B cell (primary cell): Measurements from ENCODE around the gene CDH13. TPM values are rescaled to one million over a fixed set of nuclear protein-coding genes. Genes with fewer than 3 reads are reported as not detected.

Experiments
- ATAC-seq: fragments of 200-7000 bp; cut with Tn5 transposase; one replicate; pipeline ENCODE4 v1.10.0; 2021; ENCODE audit warnings: low read depth, mild to moderate bottlenecking, moderate number of reproducible peaks, moderate library complexity
- CTCF ChIA-PET: fragments of 350-600 bp; sonication (Branson Sonifier 250); formaldehyde crosslinking; loops from one replicate; lab custom pipeline; 2021; ENCODE audit warnings: antibody characterized with exemption, inconsistent platforms; lab: Charles Lee
- POLR2A ChIA-PET: fragments of 350-600 bp; sonication (Branson Sonifier 250); formaldehyde crosslinking; loops from one replicate; lab custom pipeline; 2021; ENCODE audit warnings: antibody characterized with exemption; lab: Charles Lee
- DNase-seq: peaks from one replicate; pipeline ENCODE4 v3.0.0; 2013
- H2AFZ ChIP-seq: 2 replicates; pipeline ENCODE4 v1.6.1; 2012; ENCODE audit warnings: mild to moderate bottlenecking, low read depth, low read length; ENCODE audit not compliant: insufficient read depth, poor library complexity, severe bottlenecking
- H3K27ac ChIP-seq, 2 donors: 1 replicate in 1 of 2; 2 replicates in 1 of 2; pipeline ENCODE4 v1.5.1; 2012 to 2013; ENCODE audit warnings: low read length in 2 of 2, mild to moderate bottlenecking in 2 of 2, moderate library complexity in 1 of 2
- H3K27me3 ChIP-seq, 4 experiments: fragments of 200-600 bp in 1 of 4; sonication (generic) in 1 of 4; replicated peaks in 1 of 4; 1 replicate in 2 of 4; 2 replicates in 2 of 4; pipeline versions ENCODE4 v1.6.1 to v1.7.0; 2013 to 2016; ENCODE audit warnings: low read length in 3 of 4, mild to moderate bottlenecking in 2 of 4, mixed read lengths in 1 of 4, moderate library complexity in 1 of 4; ENCODE audit not compliant: insufficient read depth in 4 of 4, control insufficient read depth in 3 of 4; ENCODE audit errors: control extremely low read depth in 1 of 4
- H3K36me3 ChIP-seq, 2 experiments: replicated peaks in 1 of 2; 1 replicate in 1 of 2; 2 replicates in 1 of 2; pipeline versions ENCODE4 v1.6.1 to v1.7.1; 2013; ENCODE audit warnings: low read length in 1 of 2; ENCODE audit not compliant: insufficient read depth in 2 of 2, control insufficient read depth in 1 of 2; ENCODE audit errors: control extremely low read depth in 1 of 2, extremely low read depth in 1 of 2
- H3K4me1 ChIP-seq, 2 donors: fragments of 200-600 bp in 1 of 2; sonication (generic) in 1 of 2; 1 replicate in 1 of 2; 2 replicates in 1 of 2; pipeline versions ENCODE4 v1.5.1 to v1.6.1; 2013 to 2017; ENCODE audit warnings: low read length in 2 of 2; ENCODE audit not compliant: control insufficient read depth in 2 of 2, insufficient read depth in 2 of 2
- H3K4me2 ChIP-seq: replicated peaks from 2 replicates; pipeline ENCODE3; 2012; ENCODE audit warnings: mild to moderate bottlenecking, low read depth, low read length; ENCODE audit not compliant: poor library complexity, severe bottlenecking
- H3K4me3 ChIP-seq, 5 experiments: fragments of 200-600 bp in 1 of 5; sonication (generic) in 1 of 5; 1 replicate in 3 of 5; 2 replicates in 2 of 5; pipeline versions ENCODE4 v1.5.1 to v1.7.0; 2011 to 2016; ENCODE audit warnings: low read length in 4 of 5, mild to moderate bottlenecking in 4 of 5, low read depth in 2 of 5, control low read depth in 1 of 5, moderate library complexity in 1 of 5; ENCODE audit not compliant: insufficient read depth in 1 of 5; ENCODE audit errors: control extremely low read depth in 1 of 5, extremely low read depth in 1 of 5
- H3K79me2 ChIP-seq: fragments of 200-600 bp; sonication (generic); one replicate; pipeline ENCODE4 v1.6.0; 2016; ENCODE audit warnings: low read length; ENCODE audit not compliant: control insufficient read depth, insufficient read depth
- H3K9ac ChIP-seq: fragments of 200-600 bp; sonication (generic); 2 replicates; pipeline ENCODE4 v1.6.1; 2017; ENCODE audit warnings: mild to moderate bottlenecking, low read length, moderate library complexity
- H3K9me3 ChIP-seq, 3 donors: one replicate each; pipeline versions ENCODE4 v1.6.1 to v1.7.1; 2013; ENCODE audit warnings: low read length in 2 of 3; ENCODE audit not compliant: control insufficient read depth in 2 of 3, insufficient read depth in 1 of 3; ENCODE audit errors: control extremely low read depth in 1 of 3
- H4K20me1 ChIP-seq: 2 replicates; pipeline ENCODE4 v1.6.0; 2012; ENCODE audit warnings: mild to moderate bottlenecking, low read length; ENCODE audit not compliant: insufficient read depth, control insufficient read depth, poor library complexity, severe bottlenecking
- H3K27ac Mint-ChIP-seq: one replicate; pipeline ENCODE4 v1.8.0; 2021; ENCODE audit warnings: mixed read lengths
- H3K27me3 Mint-ChIP-seq: one replicate; pipeline ENCODE4 v1.8.0; 2021; ENCODE audit warnings: mixed read lengths
- H3K4me1 Mint-ChIP-seq: one replicate; pipeline ENCODE4 v1.8.0; 2021; ENCODE audit warnings: mixed read lengths
- H3K4me3 Mint-ChIP-seq: one replicate; pipeline ENCODE4 v1.8.0; 2021; ENCODE audit warnings: mixed read lengths
- H3K9me3 Mint-ChIP-seq: one replicate; pipeline ENCODE4 v1.8.0; 2022; ENCODE audit warnings: mixed read lengths; ENCODE audit not compliant: insufficient read depth
- EZH2 ChIP-seq: IDR thresholded peaks from 2 replicates; pipeline ENCODE4 v1.6.1; 2012; ENCODE audit warnings: borderline replicate concordance, low read depth, mild to moderate bottlenecking, moderate library complexity, low read length; ENCODE audit not compliant: insufficient read depth, poor library complexity, severe bottlenecking
- WGBS: methylation state at CpG from one replicate; pipeline ENCODE4 v1.1.5; 2013; ENCODE audit warnings: missing lambda C conversion rate; ENCODE audit not compliant: insufficient coverage; 5-methylcytosine and 5-hydroxymethylcytosine counted together
- intact Hi-C: fragments of 100-400 bp; cut with micrococcal nuclease; formaldehyde crosslinking; loops from one replicate; pipeline ENCODE4 v1.10.0; 2022
- polyA plus RNA-seq: library from polyadenylated mRNA; depleted of rRNA; stranded (reverse); fragments of >200 nt; gene quantifications from 2 replicates; pipeline ENCODE4 v1.2.3, GENCODE V29; 2012
- total RNA-seq, 2 donors: library from RNA; stranded (reverse); fragments of 120-200 nt in 1 of 2; gene quantifications; 1 replicate in 1 of 2; 2 replicates in 1 of 2; pipeline versions ENCODE4 v1.2.3 to v1.2.4, GENCODE V29; 2013 to 2022
- TF ChIP-seq, protein P1 (sequence below): fragments of 200-600 bp; IDR thresholded peaks from one replicate; pipeline ENCODE4 v1.8.0; 2022; ENCODE audit warnings: antibody characterized with exemption, mild to moderate bottlenecking

The CDH13 gene
- total and polyA plus RNA-seq, 2 donors (not counting 1 experiment from before 2014, with no cell fraction given): not detected

DNA sequence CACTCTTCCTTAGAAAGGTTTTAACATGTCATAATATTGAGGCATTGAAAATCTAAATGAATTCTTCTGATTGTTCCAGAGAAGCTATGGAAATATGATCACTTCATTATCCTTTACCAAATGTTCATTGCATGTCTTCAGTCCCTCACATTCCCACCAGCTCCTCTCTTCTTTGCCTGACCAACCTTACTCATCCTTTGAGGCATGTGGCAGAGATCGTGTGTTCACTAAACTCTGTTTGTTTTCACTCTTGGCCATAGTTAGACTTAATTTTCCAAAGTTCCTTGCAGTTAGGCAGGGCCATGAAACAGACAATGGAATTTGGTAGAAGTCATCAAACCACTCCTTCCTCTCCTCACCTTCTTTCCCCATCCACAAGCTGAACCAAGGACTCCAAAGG lies 914.5 kb downstream of the CDH13 start:
- no peaks in the 10 kb centered on the region for H3K79me2 ChIP-seq
- intact Hi-C loops: no loop called here
- no peaks in the 10 kb centered on the region for H3K36me3 ChIP-seq
- WGBS: 80% methylated on average over 1 of the region's 1 CpG
- DNase-seq (no peak), ATAC-seq (no peak)
- no peaks in the 10 kb centered on the region for H3K4me1 Mint-ChIP-seq
- H3K9me3 ChIP-seq: no peaks in the 10 kb centered on the region
- H3K4me2 ChIP-seq: no peak overlapping the region
- peaks cover 2% of the 10 kb centered on the region for H3K9me3 Mint-ChIP-seq
- no peak overlapping the region for H3K27ac ChIP-seq
- H3K27me3 ChIP-seq: no peaks in the 10 kb centered on the region
- H3K9ac ChIP-seq: no peak overlapping the region
- no peak overlapping the region for H3K4me3 Mint-ChIP-seq
- no peak overlapping the region for H3K4me3 ChIP-seq
- CTCF ChIA-PET: no interaction called here
- H2AFZ ChIP-seq: no peak overlapping the region
- POLR2A ChIA-PET: no interaction called here
- H3K27me3 Mint-ChIP-seq: peaks cover under 1% of the 10 kb centered on the region
- H3K4me1 ChIP-seq: no peaks in the 10 kb centered on the region
- TF ChIP-seq, protein P1, sequence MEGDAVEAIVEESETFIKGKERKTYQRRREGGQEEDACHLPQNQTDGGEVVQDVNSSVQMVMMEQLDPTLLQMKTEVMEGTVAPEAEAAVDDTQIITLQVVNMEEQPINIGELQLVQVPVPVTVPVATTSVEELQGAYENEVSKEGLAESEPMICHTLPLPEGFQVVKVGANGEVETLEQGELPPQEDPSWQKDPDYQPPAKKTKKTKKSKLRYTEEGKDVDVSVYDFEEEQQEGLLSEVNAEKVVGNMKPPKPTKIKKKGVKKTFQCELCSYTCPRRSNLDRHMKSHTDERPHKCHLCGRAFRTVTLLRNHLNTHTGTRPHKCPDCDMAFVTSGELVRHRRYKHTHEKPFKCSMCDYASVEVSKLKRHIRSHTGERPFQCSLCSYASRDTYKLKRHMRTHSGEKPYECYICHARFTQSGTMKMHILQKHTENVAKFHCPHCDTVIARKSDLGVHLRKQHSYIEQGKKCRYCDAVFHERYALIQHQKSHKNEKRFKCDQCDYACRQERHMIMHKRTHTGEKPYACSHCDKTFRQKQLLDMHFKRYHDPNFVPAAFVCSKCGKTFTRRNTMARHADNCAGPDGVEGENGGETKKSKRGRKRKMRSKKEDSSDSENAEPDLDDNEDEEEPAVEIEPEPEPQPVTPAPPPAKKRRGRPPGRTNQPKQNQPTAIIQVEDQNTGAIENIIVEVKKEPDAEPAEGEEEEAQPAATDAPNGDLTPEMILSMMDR: no peak
- no peak for TF ChIP-seq EZH2
- no peaks in the 10 kb centered on the region for H4K20me1 ChIP-seq
- no peak overlapping the region for H3K27ac Mint-ChIP-seq

DNA sequence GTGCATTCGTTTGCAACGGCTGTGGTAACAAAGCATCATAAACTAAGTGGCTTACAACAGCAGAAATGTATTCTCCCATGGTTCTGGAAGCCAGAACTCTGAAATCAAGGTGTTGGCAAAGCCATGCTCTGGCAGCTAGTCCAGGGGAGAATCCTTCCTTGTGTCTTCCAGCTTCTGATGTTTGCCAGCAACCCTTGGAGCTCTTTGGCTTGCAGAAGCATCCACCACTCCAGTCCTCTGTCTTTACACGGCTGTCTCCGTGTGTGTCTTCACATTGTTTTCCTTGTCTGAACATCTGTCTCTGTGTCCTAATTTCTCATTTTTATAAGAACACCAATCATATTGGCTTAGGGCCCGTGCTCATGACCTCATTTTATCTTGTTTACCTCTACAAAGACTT lies 915.7 kb downstream of the CDH13 start:
- no peak overlapping the region for H2AFZ ChIP-seq
- ChIA-PET POLR2A (no interaction called here), CTCF (no interaction called here)
- ATAC-seq (no peak), DNase-seq (no peak)
- peaks cover 0 to 3% (median 0%) of the 10 kb centered on the region in 3 donors for H3K9me3 ChIP-seq
- no peaks in the 10 kb centered on the region for H3K36me3 ChIP-seq
- WGBS: 78% methylated on average over 5 of the region's 5 CpGs
- H3K9me3 Mint-ChIP-seq: no peaks in the 10 kb centered on the region
- H3K27ac ChIP-seq: no peak overlapping the region
- no peak overlapping the region for H3K27ac Mint-ChIP-seq
- intact Hi-C loops: no loop called here
- no peaks in the 10 kb centered on the region for H4K20me1 ChIP-seq
- no peaks in the 10 kb centered on the region for H3K27me3 ChIP-seq
- H3K79me2 ChIP-seq: no peaks in the 10 kb centered on the region
- H3K9ac ChIP-seq: no peak overlapping the region
- no peaks in the 10 kb centered on the region for H3K27me3 Mint-ChIP-seq
- TF ChIP-seq, protein P1: no peak
- no peak for TF ChIP-seq EZH2
- no peaks in the 10 kb centered on the region for H3K4me1 Mint-ChIP-seq
- H3K4me3 ChIP-seq: no peak overlapping the region
- H3K4me1 ChIP-seq: no peaks in the 10 kb centered on the region
- no peak overlapping the region for H3K4me3 Mint-ChIP-seq
- no peak overlapping the region for H3K4me2 ChIP-seq
